ENCODE data around the gene BEST3. TPM values are rescaled to one million over a fixed set of nuclear protein-coding genes. Genes with fewer than 3 reads are reported as not detected.

Gene BEST3
- total RNA-seq, 1 experiment from 2014 or later: not detected

GRCh38 chr12:69732088-69732487 lies 33.0 kb upstream of the BEST3 start:
- ChIA-PET POLR2A (no interaction called here), CTCF (no interaction called here)
- H3K27me3 Mint-ChIP-seq (ENCODE audit: low read depth): peaks cover 16% of the 10 kb centered on the region
- no peaks in the 10 kb centered on the region for H3K4me1 Mint-ChIP-seq
- no peak overlapping the region for H3K27ac Mint-ChIP-seq
- TF ChIP-seq NR3C1 (CRISPR knock-in tag; conservative IDR thresholded peaks at IDR 0.05; ENCODE audit: low read depth): no peak
- no peak for TF ChIP-seq ZNF219 (CRISPR knock-in tag; IDR thresholded peaks at IDR 0.05; ENCODE audit: borderline replicate concordance)
- no peak for TF ChIP-seq AR (CRISPR knock-in tag; IDR thresholded peaks at IDR 0.05)
- TF ChIP-seq MLX (CRISPR knock-in tag; IDR thresholded peaks at IDR 0.05): no peak
- TF ChIP-seq ZNF281 (CRISPR knock-in tag; IDR thresholded peaks at IDR 0.05): no peak
- TF ChIP-seq ZNF416 (CRISPR knock-in tag; IDR thresholded peaks at IDR 0.05): no peak
- no peak for TF ChIP-seq MAX (CRISPR knock-in tag; IDR thresholded peaks at IDR 0.05)
- no peak for TF ChIP-seq NFE2L1 (CRISPR knock-in tag; IDR thresholded peaks at IDR 0.05)
- no peak for TF ChIP-seq EMX1 (CRISPR knock-in tag; IDR thresholded peaks at IDR 0.05)
- no peak for TF ChIP-seq MYBL2 (CRISPR knock-in tag; IDR thresholded peaks at IDR 0.05)
- no peak for TF ChIP-seq HMGA2 (CRISPR knock-in tag; IDR thresholded peaks at IDR 0.05)
- TF ChIP-seq SMAD3 (CRISPR knock-in tag; IDR thresholded peaks at IDR 0.05; ENCODE audit: borderline replicate concordance): no peak
- no peak for TF ChIP-seq GTF2I (CRISPR knock-in tag; conservative IDR thresholded peaks at IDR 0.05)
- no peak for TF ChIP-seq SMAD4 (CRISPR knock-in tag; IDR thresholded peaks at IDR 0.05)
- TF ChIP-seq ZNF232 (CRISPR knock-in tag; IDR thresholded peaks at IDR 0.05): no peak
- TF ChIP-seq GABPB1 (CRISPR knock-in tag; IDR thresholded peaks at IDR 0.05): no peak
- no peak for TF ChIP-seq STAT6 (CRISPR knock-in tag; conservative IDR thresholded peaks at IDR 0.05; ENCODE audit: low read depth)
- ATAC-seq: no peak
- no peaks in the 10 kb centered on the region for H3K36me3 Mint-ChIP-seq
- H3K9me3 Mint-ChIP-seq: no peaks in the 10 kb centered on the region
- H3K4me3 Mint-ChIP-seq: no peak overlapping the region
- no peak for DNase-seq (ENCODE audit: low spot score)

- ATAC-seq: no peak
- no peak for DNase-seq (ENCODE audit: low spot score)
- Mint-ChIP-seq H3K4me1 (no peaks in the 10 kb centered on the region), H3K27me3 (ENCODE audit: low read depth) (no peaks in the 10 kb centered on the region), H3K4me3 (no peak overlapping the region), H3K36me3 (no peaks in the 10 kb centered on the region), H3K9me3 (no peaks in the 10 kb centered on the region), H3K27ac (no peak overlapping the region)
- ChIA-PET POLR2A (no interaction called here), CTCF (interaction anchor here (1.3 kb wide), 1 partner anchor 11 kb away, joined by 8 read pairs; the partner anchor contains the start of gene RAB3IP)
- TF ChIP-seq JAZF1 (CRISPR knock-in tag; IDR thresholded peaks at IDR 0.05) (no peak), SMAD4 (CRISPR knock-in tag; IDR thresholded peaks at IDR 0.05) (no peak), ATF6 (CRISPR knock-in tag; IDR thresholded peaks at IDR 0.05) (no peak), ERG (CRISPR knock-in tag; IDR thresholded peaks at IDR 0.05) (no peak), SMAD3 (CRISPR knock-in tag; IDR thresholded peaks at IDR 0.05; ENCODE audit: borderline replicate concordance) (no peak), ZMAT4 (CRISPR knock-in tag; IDR thresholded peaks at IDR 0.05) (no peak), FOXP1 (CRISPR knock-in tag; IDR thresholded peaks at IDR 0.05; ENCODE audit: borderline replicate concordance) (no peak)
Measured at GRCh38 chr12:69726922-69727321, 27.8 kb upstream of the BEST3 start.

Measured in WTC11 (cell line).